Measurements from ENCODE around the gene ASPM.
A peak's percentile ranks its signal among the peaks of the same experiment; 100 is the strongest.
"Not testable (repeated sequence)": the region's sequence is repeated elsewhere in the genome, so short reads cannot be mapped to it uniquely, and the experiment has no call there.

The ASPM gene

DNA sequence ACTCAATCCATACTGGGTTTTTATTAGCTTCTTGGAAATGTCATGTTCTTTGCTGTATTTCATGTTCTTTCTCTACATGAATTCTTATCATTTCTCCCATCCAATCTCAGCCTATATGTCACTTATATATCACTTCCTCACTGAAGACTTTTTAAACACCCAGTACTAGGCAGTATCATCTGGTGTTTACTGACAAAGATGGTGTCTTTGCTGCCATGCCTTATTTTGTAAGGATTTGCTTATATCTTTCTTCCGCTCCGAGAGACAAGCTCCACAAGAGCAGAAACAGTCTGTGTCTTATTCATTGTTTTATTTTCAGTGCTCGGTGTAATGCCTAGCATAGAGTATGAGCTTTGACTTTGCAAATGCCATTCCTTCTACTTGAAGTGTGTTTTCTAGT, 109.6 kb downstream of the ASPM start:
- peak; percentile 41 for FAIRE-seq
- TF ChIP-seq, protein P1, sequence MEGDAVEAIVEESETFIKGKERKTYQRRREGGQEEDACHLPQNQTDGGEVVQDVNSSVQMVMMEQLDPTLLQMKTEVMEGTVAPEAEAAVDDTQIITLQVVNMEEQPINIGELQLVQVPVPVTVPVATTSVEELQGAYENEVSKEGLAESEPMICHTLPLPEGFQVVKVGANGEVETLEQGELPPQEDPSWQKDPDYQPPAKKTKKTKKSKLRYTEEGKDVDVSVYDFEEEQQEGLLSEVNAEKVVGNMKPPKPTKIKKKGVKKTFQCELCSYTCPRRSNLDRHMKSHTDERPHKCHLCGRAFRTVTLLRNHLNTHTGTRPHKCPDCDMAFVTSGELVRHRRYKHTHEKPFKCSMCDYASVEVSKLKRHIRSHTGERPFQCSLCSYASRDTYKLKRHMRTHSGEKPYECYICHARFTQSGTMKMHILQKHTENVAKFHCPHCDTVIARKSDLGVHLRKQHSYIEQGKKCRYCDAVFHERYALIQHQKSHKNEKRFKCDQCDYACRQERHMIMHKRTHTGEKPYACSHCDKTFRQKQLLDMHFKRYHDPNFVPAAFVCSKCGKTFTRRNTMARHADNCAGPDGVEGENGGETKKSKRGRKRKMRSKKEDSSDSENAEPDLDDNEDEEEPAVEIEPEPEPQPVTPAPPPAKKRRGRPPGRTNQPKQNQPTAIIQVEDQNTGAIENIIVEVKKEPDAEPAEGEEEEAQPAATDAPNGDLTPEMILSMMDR (IDR thresholded peaks at IDR 0.05; ENCODE audit: insufficient read depth, missing control alignments) = no peak
- DNase-seq (ENCODE audit: insufficient read length, low spot score) = no peak

- not testable (repeated sequence) for DNase-seq (ENCODE audit: insufficient read length, low spot score); FAIRE-seq
Observed at GRCh38 chr1:197034631-197035339, 111.7 kb downstream of the ASPM start.
